HUES6 (cell line): ENCODE data around the gene ALG1.
"Not testable (repeated sequence)": the region's sequence is repeated elsewhere in the genome, so short reads cannot be mapped to it uniquely, and the experiment has no call there.

Experiments used
- H3K27ac ChIP-seq: 2 replicates; pipeline ENCODE4 v1.7.0; 2013; ENCODE audit warnings: low read depth, mild to moderate bottlenecking, low read length, inconsistent platforms
- H3K27me3 ChIP-seq: 2 replicates; pipeline ENCODE4 v1.6.1; 2013; ENCODE audit warnings: low read length; ENCODE audit not compliant: control insufficient read depth, insufficient read depth
- H3K36me3 ChIP-seq: 2 replicates; pipeline ENCODE4 v1.6.1; 2013; ENCODE audit warnings: low read length; ENCODE audit not compliant: control insufficient read depth, insufficient read depth
- H3K4me1 ChIP-seq: 2 replicates; pipeline ENCODE4 v1.6.1; 2013; ENCODE audit warnings: low read length; ENCODE audit not compliant: control insufficient read depth, insufficient read depth
- H3K4me3 ChIP-seq: 2 replicates; pipeline ENCODE4 v1.5.1; 2013; ENCODE audit warnings: low read depth, low read length
- H3K9ac ChIP-seq: one replicate; pipeline ENCODE4 v1.6.1; 2013; ENCODE audit warnings: mild to moderate bottlenecking, low read length
- H3K9me3 ChIP-seq: 2 replicates; pipeline ENCODE4 v1.6.1; 2013; ENCODE audit warnings: low read depth, low read length; ENCODE audit not compliant: control insufficient read depth, insufficient read depth

The ALG1 gene

GRCh38 chr16:5105039-5105438 lies 33.4 kb downstream of the ALG1 start:
- H3K27me3 ChIP-seq, H3K4me1 ChIP-seq, H3K27ac ChIP-seq: not testable (repeated sequence)

GRCh38 chr16:5108505-5109158 lies 37.0 kb downstream of the ALG1 start:
- no peaks in the 10 kb centered on the region for H3K36me3 ChIP-seq
- no peaks in the 10 kb centered on the region for H3K4me1 ChIP-seq
- no peak overlapping the region for H3K9ac ChIP-seq
- no peaks in the 10 kb centered on the region for H3K9me3 ChIP-seq
- no peak overlapping the region for H3K27ac ChIP-seq
- no peaks in the 10 kb centered on the region for H3K27me3 ChIP-seq
- no peak overlapping the region for H3K4me3 ChIP-seq

More at GRCh38 chr16:5105039-5105438, 33.4 kb downstream of the ALG1 start:
- not testable (repeated sequence) for H3K9ac ChIP-seq, H3K4me3 ChIP-seq, H3K36me3 ChIP-seq, H3K9me3 ChIP-seq

GRCh38 chr16:5110933-5111332 lies 39.3 kb downstream of the ALG1 start:
- H3K4me3 ChIP-seq, H3K27me3 ChIP-seq, H3K36me3 ChIP-seq: not testable (repeated sequence)

GRCh38 chr16:5116780-5117295 lies 45.2 kb downstream of the ALG1 start:
- H3K27me3 ChIP-seq, H3K36me3 ChIP-seq, H3K9ac ChIP-seq, H3K4me3 ChIP-seq, H3K4me1 ChIP-seq, H3K9me3 ChIP-seq, H3K27ac ChIP-seq: not testable (repeated sequence)

More at GRCh38 chr16:5110933-5111332, 39.3 kb downstream of the ALG1 start:
- H3K9me3 ChIP-seq, H3K27ac ChIP-seq, H3K4me1 ChIP-seq, H3K9ac ChIP-seq: not testable (repeated sequence)

- H3K9me3 ChIP-seq, H3K36me3 ChIP-seq, H3K27me3 ChIP-seq, H3K27ac ChIP-seq, H3K4me3 ChIP-seq, H3K9ac ChIP-seq, H3K4me1 ChIP-seq: not testable (repeated sequence)
Observed at GRCh38 chr16:5117300-5118087, 45.9 kb downstream of the ALG1 start.

GRCh38 chr16:5131467-5132004 lies 59.9 kb downstream of the ALG1 start:
- H3K36me3 ChIP-seq, H3K27ac ChIP-seq, H3K4me3 ChIP-seq, H3K4me1 ChIP-seq, H3K27me3 ChIP-seq, H3K9ac ChIP-seq, H3K9me3 ChIP-seq: not testable (repeated sequence)

GRCh38 chr16:5132915-5133600 lies 61.4 kb downstream of the ALG1 start:
- H3K4me3 ChIP-seq, H3K9me3 ChIP-seq, H3K27me3 ChIP-seq, H3K27ac ChIP-seq, H3K9ac ChIP-seq, H3K36me3 ChIP-seq: not testable (repeated sequence)
- peaks cover 10% of the 10 kb centered on the region for H3K4me1 ChIP-seq

GRCh38 chr16:5134739-5135452 lies 63.3 kb downstream of the ALG1 start:
- peak overlapping the region; percentile 57 for H3K27ac ChIP-seq
- H3K4me1 ChIP-seq = peaks cover 10% of the 10 kb centered on the region
- H3K27me3 ChIP-seq, H3K4me3 ChIP-seq, H3K36me3 ChIP-seq, H3K9me3 ChIP-seq: not testable (repeated sequence)
- H3K9ac ChIP-seq = peak overlapping the region; percentile 50
